GM18507 (cell line): ENCODE results near the gene HOXB13.
A peak's percentile ranks its signal among the peaks of the same experiment; 100 is the strongest.

Experiments
- DNase-seq: peaks from one replicate; pipeline ENCODE4 v3.0.0; 2011; ENCODE audit warnings: low read depth; ENCODE audit not compliant: insufficient read length; ENCODE audit errors: extremely low spot score
- FAIRE-seq: peaks from 2 replicates; lab custom pipeline; 2011; peaks lifted over from hg19 to GRCh38; lab: Jason Lieb, UNC

HOXB13 gene

DNA sequence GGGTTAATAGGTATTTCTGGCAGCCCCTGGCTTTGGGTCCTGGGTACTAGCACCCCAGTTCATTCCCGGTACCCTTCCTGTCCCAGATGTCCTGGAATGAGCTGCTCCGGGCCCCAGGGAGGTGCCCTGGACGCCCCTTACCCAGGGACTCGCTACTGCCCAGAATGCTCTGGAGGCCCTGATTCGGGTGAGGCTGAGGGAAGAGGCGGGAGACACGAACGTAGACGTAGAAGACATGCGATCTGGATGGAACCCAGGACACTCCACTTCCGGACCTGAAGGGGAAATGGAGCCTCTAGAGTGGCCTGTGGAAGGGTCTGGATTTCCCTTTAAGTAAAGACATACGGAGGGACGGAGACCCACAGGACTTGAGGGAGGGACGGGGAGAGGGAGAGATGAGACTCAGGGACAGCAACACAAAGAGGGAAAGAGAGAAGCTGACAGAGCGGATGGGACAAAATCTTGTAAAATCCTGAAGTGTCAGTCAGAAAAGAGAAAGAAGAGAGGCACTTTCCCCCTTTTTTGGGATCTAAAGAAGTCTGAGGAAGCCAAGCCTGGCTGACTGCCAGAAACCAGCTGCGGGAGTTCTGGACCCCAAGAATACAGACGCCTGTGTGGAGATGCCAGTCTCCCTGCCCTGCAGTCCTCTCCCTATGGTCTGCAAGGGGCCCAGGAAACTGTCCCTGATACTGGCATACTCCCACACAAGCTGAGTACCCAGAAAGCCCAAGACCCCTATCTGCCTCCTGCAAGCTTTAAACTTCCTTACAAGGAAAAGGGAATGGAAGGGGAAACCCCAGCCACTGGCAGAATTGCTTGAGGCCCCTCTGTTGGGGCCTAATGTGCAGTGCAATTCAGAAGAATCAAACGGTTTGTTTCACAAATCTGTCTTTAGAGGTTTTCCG is 1.0 kb upstream of the HOXB13 start:
- DNase-seq: no peak
- no peak for FAIRE-seq

DNA sequence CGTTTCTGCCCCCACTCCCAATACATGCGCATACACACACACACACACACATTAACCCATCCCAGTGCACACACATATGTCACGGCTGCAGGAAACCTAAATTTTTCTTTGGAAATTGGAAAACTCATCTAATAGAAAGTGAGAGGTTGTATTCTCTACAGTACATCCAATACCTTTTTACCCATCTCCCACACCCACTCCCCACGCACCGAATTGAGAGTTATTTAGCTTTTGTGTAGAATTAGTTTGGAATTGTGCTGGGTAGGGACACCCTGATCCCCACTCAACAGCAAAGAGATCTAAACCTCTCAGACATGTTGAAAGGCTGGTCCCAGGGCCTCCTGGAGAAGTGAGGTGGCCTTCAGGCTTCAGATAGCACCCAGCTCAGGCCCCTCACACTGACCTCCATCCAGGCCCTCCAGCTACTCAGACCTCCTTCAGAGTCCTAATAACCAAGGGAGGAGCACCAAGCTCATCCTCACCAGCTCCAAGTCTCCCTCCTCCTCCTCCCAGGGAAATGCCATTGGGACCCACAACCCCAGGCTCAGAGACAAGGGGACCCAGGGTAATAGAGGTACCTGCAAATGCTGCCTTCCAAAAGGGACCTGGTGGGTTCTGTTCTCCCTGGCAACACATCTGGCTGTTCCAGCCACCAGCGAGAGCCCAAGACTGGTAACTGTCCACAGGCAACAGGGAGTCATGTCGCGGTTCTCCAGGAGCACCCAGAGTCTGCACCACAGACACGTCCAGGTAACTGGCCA is 955 bp downstream of the HOXB13 start:
- FAIRE-seq: no peak
- no peak for DNase-seq

DNA sequence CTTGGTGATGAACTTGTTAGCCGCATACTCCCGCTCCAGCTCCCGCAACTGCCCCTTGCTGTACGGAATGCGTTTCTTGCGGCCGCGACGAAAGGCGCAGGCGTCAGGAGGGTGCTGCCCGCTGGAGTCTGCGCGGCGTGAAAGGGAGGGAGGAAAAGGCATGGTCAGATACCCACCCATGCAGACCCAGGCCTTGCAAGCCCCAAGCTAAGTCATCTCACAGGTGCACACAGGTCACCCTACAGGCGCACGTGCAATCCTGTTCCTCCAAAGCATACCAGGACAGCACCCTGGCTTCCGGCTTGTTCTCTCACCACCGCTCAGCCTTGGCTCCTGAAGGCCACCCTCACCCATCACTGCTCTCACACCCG is 1.6 kb downstream of the HOXB13 start:
- DNase-seq: no peak
- FAIRE-seq: no peak

DNA sequence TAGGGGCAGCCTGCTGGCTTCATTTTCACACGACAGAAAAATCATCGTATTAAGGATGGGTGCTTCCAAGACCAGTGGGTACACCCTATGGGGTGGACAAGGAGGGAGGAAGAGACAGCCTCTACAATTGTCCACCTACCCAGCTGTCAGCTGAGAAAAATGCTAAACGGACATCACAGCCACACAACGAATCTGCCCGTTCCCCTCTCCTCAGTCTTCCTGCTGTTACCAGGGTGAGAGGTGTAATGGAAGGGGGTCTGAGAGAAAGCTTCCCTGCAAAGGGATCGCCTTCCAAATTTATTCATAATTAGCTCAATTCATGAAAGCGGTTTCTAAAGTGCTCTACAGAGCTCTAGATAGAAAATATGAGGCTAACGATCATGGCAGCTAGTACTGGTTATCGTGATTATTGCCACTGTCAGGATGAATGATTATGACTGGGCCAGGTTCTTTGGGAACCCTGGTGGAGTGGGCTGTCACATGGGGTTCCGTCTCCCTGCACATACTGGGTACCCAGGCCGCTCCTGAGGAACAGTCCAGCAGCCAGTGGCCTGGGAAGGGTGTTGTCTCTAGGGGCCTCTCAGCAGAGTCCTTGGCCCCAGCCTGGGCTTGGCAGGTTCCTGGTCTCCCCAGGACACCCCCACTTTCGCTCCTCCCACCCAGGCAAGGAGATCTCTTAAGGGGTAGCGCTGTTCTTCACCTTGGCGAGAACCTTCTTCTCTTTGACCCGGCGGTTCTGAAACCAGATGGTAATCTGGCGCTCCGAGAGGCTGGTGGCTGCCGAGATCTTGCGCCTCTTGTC is 2.2 kb downstream of the HOXB13 start:
- DNase-seq: no peak
- FAIRE-seq: no peak

DNA sequence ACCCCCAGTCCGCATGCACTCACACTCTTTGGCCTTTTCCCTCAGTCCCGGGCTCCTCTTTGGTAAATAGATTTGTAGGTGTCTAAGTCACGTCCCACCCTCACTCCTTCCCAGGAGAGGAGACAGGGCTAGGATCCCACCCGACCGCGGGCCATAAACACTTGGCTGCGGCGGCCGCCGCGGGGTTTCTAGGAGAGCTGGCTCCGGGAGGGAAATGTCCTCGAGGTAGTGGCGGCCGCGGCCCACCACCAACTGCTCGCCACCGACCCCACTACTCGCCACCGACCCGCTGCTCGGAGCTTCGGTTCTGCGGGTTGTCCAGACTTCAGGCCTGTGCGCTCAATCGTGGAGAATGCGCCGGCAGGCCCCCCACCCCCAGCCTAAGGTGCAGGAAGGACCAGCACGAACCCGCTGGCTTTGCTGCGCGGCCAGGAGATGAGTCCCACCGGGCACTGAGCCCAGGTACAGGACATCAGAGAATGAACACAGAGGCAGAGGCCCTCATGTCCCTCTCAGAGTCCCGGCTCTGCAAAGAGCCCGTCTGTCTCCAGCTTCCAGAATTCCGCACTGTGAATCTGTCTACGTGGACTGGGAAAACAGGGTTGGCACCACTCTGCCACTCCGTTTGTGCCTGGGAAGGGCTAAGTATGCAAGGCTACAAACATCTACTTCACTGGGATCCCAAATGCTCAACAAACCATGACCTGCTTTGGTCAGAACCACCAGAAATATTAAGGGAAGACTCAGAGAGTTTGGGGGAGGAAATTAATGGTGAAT is 3.1 kb downstream of the HOXB13 start:
- FAIRE-seq: no peak

DNA sequence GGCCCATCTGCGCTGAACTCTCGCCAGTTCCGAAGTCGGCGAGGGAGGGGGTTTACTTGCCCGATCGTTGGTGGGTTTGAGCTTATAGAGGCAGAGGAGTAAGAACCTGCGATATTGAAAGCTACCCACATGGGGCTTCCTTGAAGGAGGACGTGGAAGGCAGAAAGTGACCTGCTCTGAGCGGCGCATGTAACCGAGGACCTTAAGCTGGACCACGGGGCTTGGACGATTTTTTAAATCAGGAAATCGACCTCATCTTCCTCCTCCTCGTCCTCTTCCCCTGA is 3.6 kb downstream of the HOXB13 start:
- no peak for FAIRE-seq
- DNase-seq: no peak

More for the DNA sequence above, 3.1 kb downstream of the HOXB13 start:
- DNase-seq: no peak

DNA sequence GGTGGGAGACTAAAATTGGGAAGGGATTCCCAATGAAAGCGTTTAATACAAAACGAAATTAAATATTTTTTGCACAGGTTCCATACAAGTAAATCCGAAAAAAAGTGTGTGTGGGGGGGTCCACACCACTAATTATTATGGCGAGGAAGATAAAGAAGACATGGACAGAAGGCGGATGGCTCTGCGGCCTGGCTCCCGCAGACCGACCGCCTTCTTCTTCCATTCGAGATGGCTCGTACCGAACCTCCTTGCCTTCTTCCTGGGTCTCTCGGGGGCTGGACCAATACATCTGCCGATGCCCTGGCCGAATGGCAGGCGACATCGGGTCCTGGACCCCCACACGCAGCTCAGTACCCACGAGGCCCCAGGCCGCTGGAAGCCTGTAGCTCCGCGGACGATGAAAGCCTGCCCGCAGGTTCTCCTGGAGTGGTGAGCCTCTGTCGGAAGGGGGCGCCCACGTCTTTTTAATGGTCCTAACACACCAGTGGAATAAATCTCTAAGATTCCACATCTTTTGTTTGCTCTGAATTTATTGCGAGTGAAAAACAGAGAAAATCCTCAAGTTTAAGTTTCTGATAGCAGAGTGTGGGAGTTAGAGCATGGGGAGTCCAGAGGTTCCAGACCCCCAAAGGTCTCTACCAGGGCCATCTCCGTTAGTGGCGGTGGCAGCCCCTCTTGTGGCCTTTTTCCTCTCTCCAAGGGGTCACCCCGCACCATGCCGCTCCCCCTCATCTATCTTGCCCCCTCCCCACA is 4.1 kb downstream of the HOXB13 start:
- peak; percentile 43 for DNase-seq
- peak; percentile 67 for FAIRE-seq

DNA sequence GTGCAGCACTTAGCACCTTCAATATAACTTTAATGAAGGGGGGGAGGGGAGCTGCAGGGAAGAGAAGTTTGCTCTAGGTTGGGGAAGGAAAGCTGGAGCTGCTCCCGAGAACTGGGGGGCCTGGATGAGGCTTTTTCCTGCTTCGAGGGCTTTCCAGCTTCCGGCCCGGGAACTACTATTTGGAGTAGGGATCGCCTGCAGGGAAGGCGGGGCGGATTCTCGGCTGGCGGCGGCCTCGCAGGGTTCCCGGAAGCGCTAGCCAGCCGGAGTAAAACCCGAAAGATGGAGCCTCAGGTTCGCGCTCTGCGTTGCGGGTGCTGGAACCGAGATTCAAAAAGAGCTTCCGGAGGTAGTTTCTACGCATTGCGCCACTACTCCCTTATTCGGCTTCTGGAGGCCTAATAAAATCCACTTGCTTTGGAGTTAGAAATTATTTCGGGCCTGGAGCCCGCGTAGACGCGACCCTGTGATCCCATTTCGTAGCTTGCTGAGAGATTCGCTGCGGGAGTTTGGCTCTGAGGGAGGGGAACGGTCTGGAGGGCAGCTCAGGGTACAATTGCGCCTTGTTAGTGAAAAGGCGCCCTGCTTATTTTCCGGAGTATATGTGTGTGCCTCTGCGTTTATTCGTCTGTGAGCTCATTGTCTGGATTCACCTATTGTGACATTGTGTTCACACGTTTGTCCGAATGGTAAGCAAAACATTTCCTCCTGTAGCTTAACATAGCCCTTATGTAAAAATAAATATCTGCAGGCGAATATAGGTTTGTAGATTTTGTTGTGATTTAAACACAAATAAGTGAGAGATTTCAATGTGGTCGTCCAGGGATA is 4.9 kb downstream of the HOXB13 start:
- FAIRE-seq: no peak
- DNase-seq: no peak

DNA sequence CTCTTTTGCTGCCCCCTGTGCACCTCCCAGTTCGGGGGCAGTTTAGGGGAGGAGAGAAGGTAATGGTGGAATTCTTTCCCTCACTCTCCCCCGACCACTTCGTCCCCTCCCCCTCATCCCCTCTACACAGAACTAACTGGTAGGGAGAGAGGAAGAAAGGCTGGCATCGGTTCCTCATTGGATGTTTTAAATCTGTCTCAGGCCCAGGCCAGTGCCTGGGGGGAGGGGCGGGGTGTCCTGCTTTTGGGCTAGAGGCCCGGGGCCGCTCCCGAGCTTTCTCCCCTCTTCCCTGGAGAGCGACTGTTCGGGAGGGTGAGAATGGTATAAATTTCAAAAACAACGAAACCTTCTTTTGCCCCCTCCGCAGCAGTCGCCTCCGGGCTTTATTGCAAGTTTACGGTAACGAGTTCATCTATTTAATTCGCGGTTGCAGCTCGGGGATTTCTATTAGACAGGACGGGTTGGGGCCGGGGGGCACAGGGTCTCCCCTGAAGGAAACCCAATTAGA is 5.6 kb downstream of the HOXB13 start, which contains the start of gene PRAC2:
PRAC2 (plus strand) TSS at position 271 of the 508 bp plus-strand sequence. CDS start 1,226 bp downstream, outside the sequence.
- FAIRE-seq: no peak
- no peak for DNase-seq

DNA sequence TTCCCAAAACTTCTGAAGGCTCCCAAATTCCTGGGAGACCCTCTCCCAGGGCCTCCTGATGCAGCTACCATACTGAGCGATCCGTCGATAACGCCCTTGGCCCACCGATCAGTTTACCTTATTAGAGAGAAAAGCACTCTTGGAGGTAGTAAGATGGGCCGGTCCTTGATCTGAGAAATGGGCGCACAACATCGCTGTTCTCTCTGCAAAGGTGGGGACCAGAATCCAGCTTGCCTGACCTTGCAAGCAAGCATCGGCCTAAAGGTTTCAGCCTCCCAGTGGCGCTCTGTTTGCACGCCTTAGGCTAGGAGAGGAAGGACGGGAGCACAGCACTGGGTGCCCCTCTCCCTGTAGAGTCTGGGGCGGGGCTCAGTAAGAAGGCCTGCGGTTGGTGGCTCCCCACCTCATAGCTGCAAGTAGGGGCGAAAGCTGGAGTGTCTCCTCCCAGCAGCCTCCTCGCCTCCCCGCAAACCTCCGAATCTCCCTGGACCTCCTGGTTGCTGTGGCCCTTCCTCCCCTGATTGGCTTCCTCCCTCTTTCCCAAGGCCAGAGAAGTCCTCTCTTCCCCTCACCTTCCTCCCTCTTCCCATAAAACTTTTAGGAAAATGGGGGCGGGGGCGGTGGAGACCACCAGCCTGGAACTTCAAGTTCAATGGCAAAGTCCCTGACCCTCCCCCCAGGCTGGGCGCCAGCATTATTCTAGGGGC is 6.2 kb downstream of the HOXB13 start, which contains the start of gene PRAC1:
PRAC1 (minus strand) TSS at position 318 of the 707 bp plus-strand sequence; CDS start at position 192, 126 bp downstream.
- FAIRE-seq (no peak), DNase-seq (no peak)

DNA sequence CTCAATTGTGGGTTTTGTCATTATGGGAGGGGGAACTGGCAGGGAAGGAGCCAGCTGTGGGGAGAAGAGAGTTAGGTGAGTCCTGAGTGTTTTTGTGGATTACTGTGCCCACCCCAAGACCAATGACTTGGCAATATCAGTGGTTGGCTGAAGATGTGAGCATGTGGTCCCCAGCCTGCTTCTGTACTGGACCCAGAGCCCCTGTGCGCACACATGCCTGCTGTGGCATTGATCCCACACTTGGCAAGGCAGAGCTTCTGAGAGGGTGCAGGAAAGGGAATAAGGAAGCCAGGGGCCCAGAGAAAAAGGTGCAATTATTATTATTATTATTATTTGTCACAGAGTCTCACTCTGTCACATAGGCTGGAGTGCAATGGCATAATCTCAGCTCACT is 7.5 kb downstream of the HOXB13 start:
- FAIRE-seq (no peak), DNase-seq (no peak)

DNA sequence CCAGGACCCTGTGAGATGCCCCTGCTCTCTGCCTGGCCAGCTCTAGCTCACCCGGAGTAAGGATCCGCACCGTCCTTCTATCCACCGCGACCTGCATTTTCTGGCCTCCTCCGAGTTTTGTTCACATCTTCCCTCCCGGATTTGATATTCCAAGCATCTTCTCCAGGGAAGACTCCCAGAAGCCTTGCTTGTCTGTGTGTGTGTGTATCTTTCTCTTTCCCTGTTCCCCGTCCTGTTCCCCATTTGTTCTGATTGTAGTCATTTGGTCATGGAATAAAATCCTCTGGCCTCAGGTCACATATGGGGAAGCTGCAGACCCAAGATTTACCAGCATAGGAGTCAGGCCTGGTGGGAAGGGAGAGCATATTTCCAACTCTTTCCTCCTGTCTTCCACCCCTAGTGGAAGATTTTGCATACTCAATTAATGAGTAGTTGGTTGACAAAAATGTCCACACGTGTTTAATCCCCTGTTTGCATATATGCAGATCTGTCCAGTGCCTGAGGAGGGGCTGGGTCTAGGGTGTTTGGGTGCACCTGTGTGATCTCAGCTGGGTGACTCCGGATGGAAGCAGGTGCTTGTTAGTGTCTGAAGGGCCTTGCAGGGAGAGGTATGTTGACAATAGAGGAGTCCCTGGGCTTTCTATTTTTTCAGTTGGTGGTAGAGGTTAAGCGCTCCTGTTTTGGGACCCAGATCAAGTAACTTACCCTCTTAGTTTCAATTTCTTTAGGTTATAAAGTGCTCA is 8.1 kb downstream of the HOXB13 start:
- FAIRE-seq (no peak), DNase-seq (no peak)

DNA sequence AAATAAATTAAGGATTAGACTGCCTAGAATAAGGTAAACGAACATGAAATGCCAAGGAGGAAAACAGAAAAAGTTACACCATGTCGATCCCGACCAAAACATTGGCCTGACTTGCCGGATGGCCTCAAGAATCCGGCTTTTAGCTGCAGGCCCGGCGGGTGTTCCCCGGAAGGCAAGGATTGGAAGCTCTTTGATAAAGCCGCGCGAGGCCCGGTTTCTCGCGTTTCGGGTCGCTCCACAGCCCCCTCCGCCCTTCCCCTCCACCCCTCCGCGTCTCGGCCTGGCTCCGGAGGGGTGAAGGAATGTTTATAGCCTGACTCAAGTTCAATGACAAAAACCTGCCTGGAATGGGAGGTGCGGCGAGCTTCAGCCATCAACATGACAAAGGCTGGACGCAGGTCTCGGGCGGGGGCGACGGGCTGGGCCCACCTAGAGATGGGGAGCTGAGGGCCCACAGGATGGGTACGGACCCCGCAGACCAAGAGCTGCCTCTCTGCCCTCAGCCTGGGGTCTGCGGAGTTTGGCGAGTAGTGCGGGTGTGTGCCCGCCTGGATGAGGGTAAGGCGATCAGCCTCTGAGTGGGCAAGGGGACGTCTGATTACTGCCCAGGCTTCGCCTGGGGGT is 8.8 kb downstream of the HOXB13 start:
- no peak for FAIRE-seq
- no peak for DNase-seq

DNA sequence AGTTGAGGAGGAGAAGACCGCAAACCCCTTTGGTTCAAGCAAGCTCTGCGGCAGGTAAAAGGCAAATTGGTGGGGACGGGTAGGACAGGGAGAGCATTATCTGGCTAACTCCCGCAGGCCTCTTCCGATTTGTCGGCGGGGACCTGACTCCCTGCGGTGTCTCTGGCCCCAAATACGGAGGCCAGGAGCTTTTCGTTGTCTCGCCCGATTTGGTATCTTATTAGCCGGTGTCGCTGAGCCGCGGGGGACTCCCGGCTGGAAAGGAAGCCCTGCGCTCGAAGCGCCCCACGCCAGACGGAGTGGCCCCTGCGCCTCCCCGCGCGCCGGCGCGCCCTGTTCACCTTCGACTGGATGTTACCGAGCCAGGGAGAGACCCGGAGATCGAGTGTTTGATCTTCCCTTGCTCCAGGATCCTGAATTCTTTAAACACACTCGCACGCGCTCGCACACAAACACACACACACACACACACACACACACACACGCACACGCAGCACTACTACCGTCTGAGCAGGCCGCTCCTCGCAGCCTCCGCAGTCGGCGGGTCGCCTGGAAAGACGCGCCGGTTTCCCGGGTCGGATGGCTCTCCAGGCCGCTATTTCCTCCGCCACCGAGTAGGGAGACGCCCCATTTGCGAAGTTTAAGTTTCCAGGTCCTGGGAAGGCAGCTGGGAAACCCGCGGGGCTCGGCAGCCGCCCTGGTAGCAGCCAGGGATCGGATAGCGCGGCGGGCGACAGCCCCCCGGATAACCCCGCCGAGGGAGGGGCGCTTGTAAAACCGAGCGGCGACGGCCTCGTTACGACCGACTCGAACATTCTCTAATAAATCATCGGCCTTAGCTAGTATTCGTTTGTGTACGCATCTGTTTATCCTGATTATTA is 9.5 kb downstream of the HOXB13 start:
- no peak for FAIRE-seq
- no peak for DNase-seq

DNA sequence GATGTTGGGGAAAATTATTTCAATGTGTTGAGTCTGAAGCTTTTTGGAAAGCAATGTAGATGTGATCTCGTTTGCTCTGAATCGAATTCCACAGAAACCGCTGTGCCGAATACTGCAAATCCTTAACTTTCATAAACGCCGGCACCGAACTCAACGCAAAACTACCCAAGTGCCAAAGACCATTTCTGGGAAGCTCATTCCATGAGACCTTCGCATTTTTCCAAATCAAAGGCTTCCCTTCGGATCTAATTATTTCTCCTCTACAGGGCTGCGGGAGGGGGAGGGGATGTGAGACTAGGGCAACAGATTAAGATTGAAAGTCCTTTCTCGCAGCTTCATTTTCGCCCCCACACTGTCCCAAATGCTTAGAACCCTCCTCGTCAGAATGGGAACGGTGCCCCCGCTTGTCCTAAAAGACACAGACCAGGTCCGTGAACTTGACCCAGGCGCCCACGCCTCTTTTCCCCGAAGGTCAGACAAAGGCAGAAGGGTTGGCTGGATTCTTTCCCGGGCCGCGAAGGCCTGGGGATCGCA is 10.3 kb downstream of the HOXB13 start:
- DNase-seq (no peak), FAIRE-seq (no peak)
